Left ventricle myocardium inferior (tissue), 1 donor: ENCODE results near the gene MZT2B. TPM values are rescaled to one million over a fixed set of nuclear protein-coding genes. Genes with fewer than 3 reads are reported as not detected.
"Not testable (repeated sequence)": the region's sequence is repeated elsewhere in the genome, so short reads cannot be mapped to it uniquely, and the experiment has no call there.

Experiments used
- DNase-seq: peaks from one replicate; pipeline ENCODE4 v3.0.0-alpha.2; 2020
- H3K27ac ChIP-seq: fragments of 200-600 bp; replicated peaks from 2 replicates; pipeline ENCODE4 v1.8.0; 2021
- H3K27me3 ChIP-seq: fragments of 200-600 bp; 2 replicates; pipeline ENCODE4 v1.8.0; 2021; ENCODE audit warnings: low read depth
- H3K36me3 ChIP-seq: fragments of 200-600 bp; 2 replicates; pipeline ENCODE4 v1.8.0; 2021
- H3K4me1 ChIP-seq: fragments of 200-600 bp; 2 replicates; pipeline ENCODE4 v1.8.0; 2021
- H3K4me3 ChIP-seq: fragments of 200-600 bp; 2 replicates; pipeline ENCODE4 v1.8.0; 2021; ENCODE audit warnings: mild to moderate bottlenecking, moderate library complexity
- H3K9me3 ChIP-seq: fragments of 200-600 bp; replicated peaks from 2 replicates; pipeline ENCODE4 v1.8.0; 2021
- intact Hi-C: fragments of 100-400 bp; cut with micrococcal nuclease; formaldehyde crosslinking; loops from one replicate; pipeline ENCODE4 v1.11.0; 2022
- total RNA-seq: library from RNA; stranded (reverse); fragmentation: NEBNext Ultra II Directional; extraction: Animal tissue kit (Norgen Biotek cat#: 25700); gene quantifications from one replicate; pipeline ENCODE4 v1.2.1, GENCODE V29; 2021
- TF ChIP-seq, protein P1 (sequence below): fragments of 200-600 bp; IDR thresholded peaks from 2 replicates; pipeline ENCODE4 v1.8.0; 2021; ENCODE audit warnings: antibody characterized with exemption, mild to moderate bottlenecking, borderline replicate concordance
- donor health status: DM: no; HTN: yes; CAD: no; lungs with severe emphysema.

The MZT2B gene
- total RNA-seq, 1 donor from 2014 or later = 422 TPM

GRCh38 chr2:130158631-130159030, 23.4 kb upstream of the MZT2B start:
- no peaks in the 10 kb centered on the region for H3K27me3 ChIP-seq
- peaks cover 44% of the 10 kb centered on the region for H3K36me3 ChIP-seq
- no peak overlapping the region for H3K27ac ChIP-seq
- peaks cover 10% of the 10 kb centered on the region for H3K4me1 ChIP-seq
- H3K4me3 ChIP-seq = no peak overlapping the region
- intact Hi-C loops = no loop called here
- no peaks in the 10 kb centered on the region for H3K9me3 ChIP-seq
- DNase-seq = no peak
- TF ChIP-seq, protein P1, sequence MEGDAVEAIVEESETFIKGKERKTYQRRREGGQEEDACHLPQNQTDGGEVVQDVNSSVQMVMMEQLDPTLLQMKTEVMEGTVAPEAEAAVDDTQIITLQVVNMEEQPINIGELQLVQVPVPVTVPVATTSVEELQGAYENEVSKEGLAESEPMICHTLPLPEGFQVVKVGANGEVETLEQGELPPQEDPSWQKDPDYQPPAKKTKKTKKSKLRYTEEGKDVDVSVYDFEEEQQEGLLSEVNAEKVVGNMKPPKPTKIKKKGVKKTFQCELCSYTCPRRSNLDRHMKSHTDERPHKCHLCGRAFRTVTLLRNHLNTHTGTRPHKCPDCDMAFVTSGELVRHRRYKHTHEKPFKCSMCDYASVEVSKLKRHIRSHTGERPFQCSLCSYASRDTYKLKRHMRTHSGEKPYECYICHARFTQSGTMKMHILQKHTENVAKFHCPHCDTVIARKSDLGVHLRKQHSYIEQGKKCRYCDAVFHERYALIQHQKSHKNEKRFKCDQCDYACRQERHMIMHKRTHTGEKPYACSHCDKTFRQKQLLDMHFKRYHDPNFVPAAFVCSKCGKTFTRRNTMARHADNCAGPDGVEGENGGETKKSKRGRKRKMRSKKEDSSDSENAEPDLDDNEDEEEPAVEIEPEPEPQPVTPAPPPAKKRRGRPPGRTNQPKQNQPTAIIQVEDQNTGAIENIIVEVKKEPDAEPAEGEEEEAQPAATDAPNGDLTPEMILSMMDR = no peak

DNA sequence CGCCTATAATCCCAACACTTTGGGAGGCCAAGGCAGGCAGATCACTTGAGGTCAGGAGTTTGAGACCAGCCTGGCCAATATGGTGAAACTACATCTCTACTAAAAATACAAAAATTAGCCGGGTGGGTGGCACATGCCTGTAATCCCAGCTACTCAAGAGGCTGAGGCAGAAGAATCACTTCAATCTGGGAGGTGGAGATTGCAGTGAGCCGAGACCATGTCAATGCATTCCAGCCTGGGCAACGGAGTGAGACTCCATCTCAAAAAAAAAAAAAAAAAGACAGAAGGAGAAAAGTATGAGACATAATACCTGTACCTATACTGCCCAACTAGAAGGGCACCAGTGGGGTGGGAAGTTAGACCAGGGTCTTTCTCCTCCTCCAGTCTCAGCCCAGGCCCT, 22.7 kb upstream of the MZT2B start:
- H3K27me3 ChIP-seq, H3K4me1 ChIP-seq, H3K27ac ChIP-seq, intact Hi-C loops, H3K4me3 ChIP-seq, DNase-seq, H3K9me3 ChIP-seq: not testable (repeated sequence)
- peaks cover 46% of the 10 kb centered on the region for H3K36me3 ChIP-seq

GRCh38 chr2:130160131-130160530, 21.9 kb upstream of the MZT2B start:
- Histone ChIP-seq H3K9me3 (no peaks in the 10 kb centered on the region), H3K4me3 (no peak overlapping the region), H3K36me3 (peaks cover 46% of the 10 kb centered on the region), H3K4me1 (peaks cover 10% of the 10 kb centered on the region), H3K27ac (peak overlapping the region; percentile 75), H3K27me3 (no peaks in the 10 kb centered on the region)
- intact Hi-C loops = no loop called here
- TF ChIP-seq, protein P1 = no peak
- no peak for DNase-seq

DNA sequence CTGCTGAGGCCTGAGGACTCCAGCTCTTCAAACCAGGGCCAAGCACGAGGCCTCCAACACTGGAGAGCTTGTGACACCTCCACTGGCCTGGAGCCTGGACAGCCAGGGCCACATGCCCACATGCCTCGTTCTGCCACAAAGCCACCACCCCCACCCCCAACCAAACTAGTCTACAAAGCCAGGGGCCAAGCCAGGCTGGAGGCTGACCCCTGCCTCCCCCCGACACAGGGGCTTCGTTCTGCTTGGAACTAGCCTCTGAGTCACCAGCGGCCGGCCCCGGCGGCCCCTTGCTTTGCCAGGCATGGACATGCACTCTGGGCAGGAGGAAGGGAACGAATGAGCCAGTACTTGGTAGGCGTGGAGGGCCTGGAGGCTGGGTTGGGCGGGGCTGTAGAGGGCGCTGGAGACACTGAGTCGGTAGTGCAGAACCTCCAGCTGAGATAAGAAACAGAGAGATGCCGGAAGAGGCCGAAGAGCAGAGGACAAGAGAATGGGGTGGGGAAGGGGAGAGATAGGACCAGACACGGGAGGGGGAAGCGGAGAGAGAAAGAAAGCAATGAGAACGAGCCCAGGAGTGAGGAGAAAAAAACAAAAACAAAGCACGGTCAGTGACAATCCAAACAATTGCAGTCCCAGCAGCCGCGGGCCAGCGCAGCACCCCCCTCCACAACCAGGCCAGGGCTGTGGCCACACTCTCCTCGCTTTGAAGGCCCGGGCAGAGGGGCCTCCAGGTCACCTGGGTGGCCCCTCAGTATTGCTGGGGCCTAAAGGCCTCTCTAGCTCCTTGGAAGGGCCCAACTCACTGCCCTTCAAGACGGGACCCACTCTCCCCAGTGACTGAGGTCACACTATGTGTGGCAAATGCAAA, 21.0 kb upstream of the MZT2B start:
- H3K9me3 ChIP-seq, intact Hi-C loops, H3K4me3 ChIP-seq, H3K4me1 ChIP-seq, H3K27me3 ChIP-seq: not testable (repeated sequence)
- peaks cover 52% of the 10 kb centered on the region for H3K36me3 ChIP-seq
- peak; percentile 65 for DNase-seq
- H3K27ac ChIP-seq = peak overlapping the region; percentile 75

DNA sequence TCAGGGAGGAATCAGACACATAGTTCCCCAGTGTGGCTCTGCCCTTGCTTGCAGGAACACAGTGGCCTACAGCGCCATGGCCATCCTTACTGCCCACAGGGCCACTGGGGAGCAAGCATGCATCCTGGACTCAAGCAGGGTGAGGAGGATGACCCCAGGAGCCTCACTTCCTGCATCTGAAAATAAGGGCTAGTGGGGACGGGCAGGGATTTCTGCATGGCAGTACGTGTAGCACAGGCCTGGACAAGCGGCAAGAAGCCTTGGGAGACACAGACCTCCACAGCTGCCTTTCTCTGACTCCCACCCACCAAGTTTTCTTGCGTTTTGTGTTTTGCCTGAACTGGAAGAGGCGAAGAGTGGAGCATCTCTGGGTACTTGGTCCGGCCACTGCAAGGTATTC, 19.6 kb upstream of the MZT2B start:
- H3K9me3 ChIP-seq, H3K4me1 ChIP-seq, intact Hi-C loops, H3K27me3 ChIP-seq, DNase-seq, H3K4me3 ChIP-seq, H3K27ac ChIP-seq: not testable (repeated sequence)
- peaks cover 67% of the 10 kb centered on the region for H3K36me3 ChIP-seq

DNA sequence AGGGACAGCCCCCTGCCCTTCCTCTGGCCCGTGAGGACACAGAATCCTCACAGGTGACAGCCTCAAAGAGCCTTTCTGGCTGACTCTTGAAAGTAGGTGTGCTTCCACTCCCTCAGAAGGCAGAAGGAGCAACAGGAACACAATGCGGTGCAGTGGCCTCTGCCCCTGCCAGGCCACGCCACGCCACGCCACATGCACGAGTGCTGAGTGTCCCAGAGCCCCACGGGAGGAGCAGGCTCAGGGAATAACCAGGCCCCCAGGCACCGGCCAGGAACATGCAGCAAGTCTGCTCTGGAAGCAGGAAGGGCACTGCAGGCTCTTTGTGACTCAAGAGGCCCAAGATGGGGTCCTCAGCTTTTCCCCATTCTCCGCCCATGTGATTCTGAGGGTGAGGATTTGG, 19.1 kb upstream of the MZT2B start:
- H3K36me3 ChIP-seq = peaks cover 71% of the 10 kb centered on the region
- TF ChIP-seq, protein P1 = no peak
- H3K27ac ChIP-seq = no peak overlapping the region
- no peak overlapping the region for H3K4me3 ChIP-seq
- DNase-seq = no peak
- no peaks in the 10 kb centered on the region for H3K27me3 ChIP-seq
- peaks cover 10% of the 10 kb centered on the region for H3K4me1 ChIP-seq
- intact Hi-C loops = no loop called here
- no peaks in the 10 kb centered on the region for H3K9me3 ChIP-seq

GRCh38 chr2:130165293-130166016, 16.6 kb upstream of the MZT2B start:
- H3K36me3 ChIP-seq = peaks cover 75% of the 10 kb centered on the region
- peaks cover 4% of the 10 kb centered on the region for H3K4me1 ChIP-seq
- intact Hi-C loops = no loop called here
- no peaks in the 10 kb centered on the region for H3K27me3 ChIP-seq
- no peak overlapping the region for H3K27ac ChIP-seq
- TF ChIP-seq, protein P1 = no peak
- DNase-seq = no peak
- H3K4me3 ChIP-seq = no peak overlapping the region
- no peaks in the 10 kb centered on the region for H3K9me3 ChIP-seq

DNA sequence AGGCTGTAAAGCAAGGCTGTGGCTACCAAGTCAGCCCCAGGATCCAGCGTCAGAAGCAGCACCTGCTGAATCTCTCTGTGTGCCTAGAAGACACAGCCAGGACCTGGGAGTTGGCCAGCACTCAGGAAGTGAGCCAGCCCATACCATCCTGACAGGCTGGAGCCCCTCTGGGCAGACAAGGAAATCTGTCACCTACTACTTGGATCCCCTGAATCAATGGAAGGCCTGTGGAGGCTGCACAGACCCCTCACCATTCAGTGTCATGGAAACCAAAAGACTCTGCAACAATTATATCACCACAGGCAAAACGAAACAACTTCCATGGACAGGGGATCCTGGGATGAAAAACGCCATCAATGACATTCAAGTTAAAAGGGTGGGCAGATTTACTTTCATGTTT, 15.5 kb upstream of the MZT2B start:
- DNase-seq, H3K27ac ChIP-seq, intact Hi-C loops, H3K4me3 ChIP-seq, H3K27me3 ChIP-seq, H3K4me1 ChIP-seq, H3K9me3 ChIP-seq: not testable (repeated sequence)
- peaks cover 85% of the 10 kb centered on the region for H3K36me3 ChIP-seq

- H3K27ac ChIP-seq, H3K27me3 ChIP-seq, intact Hi-C loops, H3K4me3 ChIP-seq, H3K9me3 ChIP-seq, DNase-seq, H3K4me1 ChIP-seq: not testable (repeated sequence)
- H3K36me3 ChIP-seq = peaks cover 89% of the 10 kb centered on the region
Measured at GRCh38 chr2:130169163-130169562, 12.9 kb upstream of the MZT2B start.
